ENCODE results near the gene PMS2. TPM values are rescaled to one million over a fixed set of nuclear protein-coding genes. Genes with fewer than 3 reads are reported as not detected.
"Not testable (repeated sequence)": the region's sequence is repeated elsewhere in the genome, so short reads cannot be mapped to it uniquely, and the experiment has no call there.

Gene PMS2
- 10 to 100 TPM; 17.4 to 20.6 TPM for total RNA-seq

GRCh38 chr7:6008668-6009611 is at the start of gene PMS2, which contains the start of gene AIMP2:
Gene PMS2, minus strand, starts transcription at chr7:6009049. Its CDS starts 30 bp downstream, at chr7:6009019.
Gene AIMP2, plus strand, starts transcription at chr7:6009272. Its CDS starts 92 bp downstream, at chr7:6009364.
- ATAC-seq (replicated peaks), result peak; percentile 95
- peak within 1 kb of the TSS; percentile 93 for H3K27ac Mint-ChIP-seq
- peaks cover 11% of the 10 kb centered on the region for H3K4me1 Mint-ChIP-seq
- H3K36me3 Mint-ChIP-seq (ENCODE audit: low read depth), result peaks cover 45% of the 10 kb centered on the region
- peak within 1 kb of the TSS; percentile 86 for H3K4me3 Mint-ChIP-seq
- no peaks in the 10 kb centered on the region for H3K27me3 Mint-ChIP-seq
- no peaks in the 10 kb centered on the region for H3K9me3 Mint-ChIP-seq

GRCh38 chr7:6057316-6058129 is 48.7 kb upstream of the PMS2 start:
- Mint-ChIP-seq H3K9me3 (no peaks in the 10 kb centered on the region), H3K27me3 (no peaks in the 10 kb centered on the region), H3K27ac (peak overlapping the region; percentile 96), H3K4me3 (peak overlapping the region; percentile 97), H3K36me3 (ENCODE audit: low read depth) (peaks cover 42% of the 10 kb centered on the region), H3K4me1 (peaks cover 6% of the 10 kb centered on the region)
- no peak for ATAC-seq (replicated peaks)

- no peaks in the 10 kb centered on the region for H3K27me3 Mint-ChIP-seq
- ATAC-seq (replicated peaks), result no peak
- no peak overlapping the region for H3K27ac Mint-ChIP-seq
- H3K9me3 Mint-ChIP-seq, result no peaks in the 10 kb centered on the region
- H3K4me3 Mint-ChIP-seq, result no peak overlapping the region
- H3K36me3 Mint-ChIP-seq (ENCODE audit: low read depth), result peaks cover 51% of the 10 kb centered on the region
- peaks cover 6% of the 10 kb centered on the region for H3K4me1 Mint-ChIP-seq
Measured at GRCh38 chr7:6056616-6057015, 47.8 kb upstream of the PMS2 start.

GRCh38 chr7:6051185-6051584 is 42.3 kb upstream of the PMS2 start:
- H3K4me1 Mint-ChIP-seq; H3K27ac Mint-ChIP-seq; H3K9me3 Mint-ChIP-seq; ATAC-seq (replicated peaks); H3K4me3 Mint-ChIP-seq; H3K27me3 Mint-ChIP-seq: not testable (repeated sequence)
- peaks cover 85% of the 10 kb centered on the region for H3K36me3 Mint-ChIP-seq (ENCODE audit: low read depth)

GRCh38 chr7:6049780-6050179 is 40.9 kb upstream of the PMS2 start:
- Mint-ChIP-seq H3K27ac (no peak overlapping the region), H3K27me3 (no peaks in the 10 kb centered on the region), H3K4me1 (no peaks in the 10 kb centered on the region), H3K36me3 (ENCODE audit: low read depth) (peaks cover 91% of the 10 kb centered on the region), H3K9me3 (no peaks in the 10 kb centered on the region), H3K4me3 (no peak overlapping the region)
- no peak for ATAC-seq (replicated peaks)

- Mint-ChIP-seq H3K4me3 (no peak overlapping the region), H3K4me1 (peaks cover 9% of the 10 kb centered on the region), H3K36me3 (ENCODE audit: low read depth) (peaks cover 96% of the 10 kb centered on the region), H3K27ac (no peak overlapping the region), H3K9me3 (no peaks in the 10 kb centered on the region), H3K27me3 (no peaks in the 10 kb centered on the region)
- ATAC-seq (replicated peaks), result no peak
Measured at GRCh38 chr7:6035686-6036085, 26.8 kb upstream of the PMS2 start.

GRCh38 chr7:6035165-6035564 is 26.3 kb upstream of the PMS2 start:
- Mint-ChIP-seq H3K27me3 (no peaks in the 10 kb centered on the region), H3K36me3 (ENCODE audit: low read depth) (peaks cover 96% of the 10 kb centered on the region), H3K27ac (no peak overlapping the region), H3K4me1 (peaks cover 9% of the 10 kb centered on the region), H3K9me3 (no peaks in the 10 kb centered on the region), H3K4me3 (no peak overlapping the region)
- no peak for ATAC-seq (replicated peaks)

GRCh38 chr7:6032641-6033040 is 23.8 kb upstream of the PMS2 start:
- H3K9me3 Mint-ChIP-seq, result no peaks in the 10 kb centered on the region
- no peak overlapping the region for H3K4me3 Mint-ChIP-seq
- H3K27me3 Mint-ChIP-seq, result no peaks in the 10 kb centered on the region
- H3K4me1 Mint-ChIP-seq, result peaks cover 9% of the 10 kb centered on the region
- peaks cover 94% of the 10 kb centered on the region for H3K36me3 Mint-ChIP-seq (ENCODE audit: low read depth)
- ATAC-seq (replicated peaks), result no peak
- no peak overlapping the region for H3K27ac Mint-ChIP-seq

- H3K4me1 Mint-ChIP-seq, result peaks cover 14% of the 10 kb centered on the region
- no peak for ATAC-seq (replicated peaks)
- peaks cover 94% of the 10 kb centered on the region for H3K36me3 Mint-ChIP-seq (ENCODE audit: low read depth)
- no peak overlapping the region for H3K27ac Mint-ChIP-seq
- H3K27me3 Mint-ChIP-seq, result no peaks in the 10 kb centered on the region
- H3K4me3 Mint-ChIP-seq, result no peak overlapping the region
- no peaks in the 10 kb centered on the region for H3K9me3 Mint-ChIP-seq
Measured at GRCh38 chr7:6032167-6032566, 23.3 kb upstream of the PMS2 start.

GRCh38 chr7:6031567-6031966 is 22.7 kb upstream of the PMS2 start:
- no peaks in the 10 kb centered on the region for H3K9me3 Mint-ChIP-seq
- peaks cover 94% of the 10 kb centered on the region for H3K36me3 Mint-ChIP-seq (ENCODE audit: low read depth)
- peak overlapping the region; percentile 70 for H3K27ac Mint-ChIP-seq
- peaks cover 20% of the 10 kb centered on the region for H3K4me1 Mint-ChIP-seq
- no peak for ATAC-seq (replicated peaks)
- no peak overlapping the region for H3K4me3 Mint-ChIP-seq
- H3K27me3 Mint-ChIP-seq, result no peaks in the 10 kb centered on the region

- Mint-ChIP-seq H3K4me1 (peaks cover 24% of the 10 kb centered on the region), H3K36me3 (ENCODE audit: low read depth) (peaks cover 94% of the 10 kb centered on the region), H3K9me3 (no peaks in the 10 kb centered on the region), H3K27ac (peak within 1 kb of the TSS; percentile 70), H3K27me3 (no peaks in the 10 kb centered on the region), H3K4me3 (no peak within 1 kb of the TSS)
- no peak for ATAC-seq (replicated peaks)
Measured at GRCh38 chr7:6030988-6031387, 22.1 kb upstream of the PMS2 start, which contains the start of gene ANKRD61. Gene ANKRD61, plus strand, starts transcription at chr7:6031376. Its CDS starts 0 bp downstream, at chr7:6031376.

- Mint-ChIP-seq H3K4me1 (peaks cover 19% of the 10 kb centered on the region), H3K27me3 (no peaks in the 10 kb centered on the region), H3K36me3 (ENCODE audit: low read depth) (peaks cover 94% of the 10 kb centered on the region), H3K27ac (no peak overlapping the region), H3K9me3 (no peaks in the 10 kb centered on the region), H3K4me3 (no peak overlapping the region)
- ATAC-seq (replicated peaks), result no peak
Measured at GRCh38 chr7:6028563-6028962, 19.7 kb upstream of the PMS2 start.

GRCh38 chr7:6027806-6028365 is 19.0 kb upstream of the PMS2 start:
- Mint-ChIP-seq H3K36me3 (ENCODE audit: low read depth) (peaks cover 96% of the 10 kb centered on the region), H3K4me1 (peaks cover 19% of the 10 kb centered on the region), H3K27ac (peak overlapping the region; percentile 96), H3K27me3 (no peaks in the 10 kb centered on the region), H3K4me3 (peak overlapping the region; percentile 79), H3K9me3 (no peaks in the 10 kb centered on the region)
- no peak for ATAC-seq (replicated peaks)

- peaks cover 19% of the 10 kb centered on the region for H3K4me1 Mint-ChIP-seq
- peaks cover 96% of the 10 kb centered on the region for H3K36me3 Mint-ChIP-seq (ENCODE audit: low read depth)
- ATAC-seq (replicated peaks), result peak; percentile 62
- no peaks in the 10 kb centered on the region for H3K27me3 Mint-ChIP-seq
- no peaks in the 10 kb centered on the region for H3K9me3 Mint-ChIP-seq
- H3K4me3 Mint-ChIP-seq, result peak overlapping the region; percentile 79
- peak overlapping the region; percentile 96 for H3K27ac Mint-ChIP-seq
Measured at GRCh38 chr7:6026820-6027311, 18.0 kb upstream of the PMS2 start.
